Epithelial cell of proximal tubule (primary cell): ENCODE measurements around the gene ARF6. TPM values are rescaled to one million over a fixed set of nuclear protein-coding genes. Genes with fewer than 3 reads are reported as not detected.

Experiments used
- DNase-seq: peaks from one replicate; pipeline ENCODE4 v3.0.0-alpha.2; 2011; ENCODE audit warnings: low read depth
- H3K4me3 ChIP-seq: 2 replicates; pipeline ENCODE4 v1.5.1; 2011; ENCODE audit warnings: low read depth, mild to moderate bottlenecking, low read length
- CTCF ChIP-seq: conservative IDR thresholded peaks from 2 replicates; pipeline ENCODE4 v1.5.1; 2012; ENCODE audit warnings: low read depth, mild to moderate bottlenecking, low read length
- total RNA-seq: library from RNA; depleted of rRNA; stranded (reverse); fragments of >200 nt; gene quantifications from 2 replicates; pipeline ENCODE4 v1.2.3, GENCODE V29; 2015

Gene ARF6
- total RNA-seq, 1 donor from 2014 or later: 121 TPM

GRCh38 chr14:49857427-49858003 lies 35.4 kb upstream of the ARF6 start:
- no peak overlapping the region for H3K4me3 ChIP-seq
- DNase-seq: no peak
- no peak for TF ChIP-seq CTCF

GRCh38 chr14:49858383-49858782 lies 34.5 kb upstream of the ARF6 start:
- no peak overlapping the region for H3K4me3 ChIP-seq
- TF ChIP-seq CTCF: no peak
- DNase-seq: no peak

- peak overlapping the region; percentile 95 for H3K4me3 ChIP-seq
- no peak for DNase-seq
- TF ChIP-seq CTCF: no peak
Observed at GRCh38 chr14:49860988-49861698, 31.7 kb upstream of the ARF6 start.

- peak overlapping the region; percentile 95 for H3K4me3 ChIP-seq
- peak; percentile 65 for DNase-seq
- TF ChIP-seq CTCF: no peak
Observed at GRCh38 chr14:49861699-49862088, 31.2 kb upstream of the ARF6 start.

GRCh38 chr14:49862089-49862673 lies 30.7 kb upstream of the ARF6 start:
- peak; percentile 49 for DNase-seq
- H3K4me3 ChIP-seq: peak overlapping the region; percentile 95

GRCh38 chr14:49863487-49864281 lies 29.2 kb upstream of the ARF6 start:
- no peak for DNase-seq
- no peak for TF ChIP-seq CTCF
- H3K4me3 ChIP-seq: peak overlapping the region; percentile 95

More at GRCh38 chr14:49862089-49862673, 30.7 kb upstream of the ARF6 start:
- TF ChIP-seq CTCF: peak; percentile 100
